ENCODE results near the gene PIMREG. TPM values are rescaled to one million over a fixed set of nuclear protein-coding genes. Genes with fewer than 3 reads are reported as not detected.

PIMREG gene
- total RNA-seq, 1 experiment from 2014 or later: not detected

GRCh38 chr17:6444571-6445335, 498 bp downstream of the PIMREG start:
- H3K9ac ChIP-seq (ENCODE audit: low read length): no peak overlapping the region
- H3K4me2 ChIP-seq (ENCODE audit: low read depth, low read length, poor library complexity, severe bottlenecking): no peak overlapping the region
- no peaks in the 10 kb centered on the region for H3K9me3 ChIP-seq (ENCODE audit: low read length)
- no peak overlapping the region for H3K4me3 ChIP-seq (ENCODE audit: low read length)
- no peaks in the 10 kb centered on the region for H3K4me1 ChIP-seq (ENCODE audit: low read length)
- H3K9me2 ChIP-seq (replicated peaks; ENCODE audit: insufficient read depth, low read length): no peaks in the 10 kb centered on the region
- H3K36me3 ChIP-seq (ENCODE audit: insufficient read depth, low read length): no peaks in the 10 kb centered on the region
- H2AFZ ChIP-seq (ENCODE audit: low read length): no peak overlapping the region
- peaks cover 16% of the 10 kb centered on the region for H4K20me1 ChIP-seq (ENCODE audit: insufficient read depth, low read depth, low read length)
- no peaks in the 10 kb centered on the region for H3K79me2 ChIP-seq (ENCODE audit: low read length)
- no peak for DNase-seq
- H3K27ac ChIP-seq (ENCODE audit: low read length): no peak overlapping the region
- H3K27me3 ChIP-seq (ENCODE audit: low read length): no peaks in the 10 kb centered on the region

DNA sequence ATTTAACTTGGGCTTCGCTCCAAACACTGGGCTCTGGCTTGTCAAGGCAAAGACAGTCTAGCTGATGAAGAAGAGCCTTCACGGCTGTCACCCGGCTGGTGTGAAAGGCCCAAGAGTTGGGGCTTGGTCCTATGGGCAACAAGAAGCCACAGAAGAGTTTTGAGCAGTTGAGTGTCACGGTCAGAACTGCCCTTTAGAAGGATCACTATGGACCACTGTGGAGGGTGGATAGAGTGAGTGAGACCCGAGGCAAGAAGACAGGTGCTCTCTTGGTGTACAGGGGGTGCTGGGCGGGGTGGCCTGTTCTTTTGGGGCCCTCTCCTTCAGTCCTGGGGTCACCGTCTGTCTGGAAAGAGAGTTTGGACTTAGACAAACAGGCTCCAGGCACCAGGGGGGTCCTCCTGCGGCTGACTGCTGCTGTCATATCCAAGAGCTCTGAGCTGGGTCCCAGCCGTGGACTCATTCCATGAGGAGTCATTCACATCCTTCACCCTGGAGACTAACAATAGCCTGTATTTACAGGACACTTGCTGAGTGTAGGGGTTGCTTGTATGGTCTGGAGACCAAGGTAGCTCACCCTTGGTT, 2.4 kb downstream of the PIMREG start:
- H2AFZ ChIP-seq (ENCODE audit: low read length): no peak overlapping the region
- H3K9me3 ChIP-seq (ENCODE audit: low read length): no peaks in the 10 kb centered on the region
- H3K4me2 ChIP-seq (ENCODE audit: low read depth, low read length, poor library complexity, severe bottlenecking): no peak overlapping the region
- H3K9me2 ChIP-seq (replicated peaks; ENCODE audit: insufficient read depth, low read length): no peaks in the 10 kb centered on the region
- H3K4me3 ChIP-seq (ENCODE audit: low read length): no peak overlapping the region
- DNase-seq: no peak
- peaks cover 32% of the 10 kb centered on the region for H4K20me1 ChIP-seq (ENCODE audit: insufficient read depth, low read depth, low read length)
- H3K79me2 ChIP-seq (ENCODE audit: low read length): no peaks in the 10 kb centered on the region
- H3K27me3 ChIP-seq (ENCODE audit: low read length): no peaks in the 10 kb centered on the region
- no peaks in the 10 kb centered on the region for H3K4me1 ChIP-seq (ENCODE audit: low read length)
- no peaks in the 10 kb centered on the region for H3K36me3 ChIP-seq (ENCODE audit: insufficient read depth, low read length)
- H3K9ac ChIP-seq (ENCODE audit: low read length): no peak overlapping the region
- H3K27ac ChIP-seq (ENCODE audit: low read length): no peak overlapping the region

GRCh38 chr17:6448473-6448872, 4.2 kb downstream of the PIMREG start:
- H2AFZ ChIP-seq (ENCODE audit: low read length): no peak overlapping the region
- H3K4me3 ChIP-seq (ENCODE audit: low read length): no peak overlapping the region
- no peaks in the 10 kb centered on the region for H3K79me2 ChIP-seq (ENCODE audit: low read length)
- no peaks in the 10 kb centered on the region for H3K36me3 ChIP-seq (ENCODE audit: insufficient read depth, low read length)
- no peaks in the 10 kb centered on the region for H3K4me1 ChIP-seq (ENCODE audit: low read length)
- peaks cover 35% of the 10 kb centered on the region for H4K20me1 ChIP-seq (ENCODE audit: insufficient read depth, low read depth, low read length)
- no peak overlapping the region for H3K4me2 ChIP-seq (ENCODE audit: low read depth, low read length, poor library complexity, severe bottlenecking)
- H3K27me3 ChIP-seq (ENCODE audit: low read length): no peaks in the 10 kb centered on the region
- no peaks in the 10 kb centered on the region for H3K9me3 ChIP-seq (ENCODE audit: low read length)
- H3K9ac ChIP-seq (ENCODE audit: low read length): no peak overlapping the region
- H3K27ac ChIP-seq (ENCODE audit: low read length): no peak overlapping the region
- no peak for DNase-seq
- H3K9me2 ChIP-seq (replicated peaks; ENCODE audit: insufficient read depth, low read length): no peaks in the 10 kb centered on the region

DNA sequence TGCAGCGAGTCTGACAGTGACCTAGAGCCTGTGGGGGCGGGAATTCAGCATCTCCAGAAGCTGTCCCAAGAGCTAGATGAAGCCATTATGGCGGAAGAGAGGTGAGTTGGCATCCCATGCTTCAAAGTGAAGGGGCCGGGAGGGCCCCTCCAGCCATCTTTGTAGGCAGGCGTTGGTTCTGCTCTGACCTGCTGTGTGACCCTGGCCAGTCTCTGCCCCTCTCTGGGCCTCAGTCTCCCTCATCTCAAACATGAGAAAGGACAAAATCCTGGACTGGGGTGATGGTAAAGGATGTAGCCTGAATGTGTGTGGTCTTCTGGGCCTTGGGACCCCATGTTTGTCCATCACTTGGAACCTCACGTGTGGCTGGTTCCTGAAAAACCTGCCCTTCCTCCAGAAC, 5.1 kb downstream of the PIMREG start:
- no peaks in the 10 kb centered on the region for H3K79me2 ChIP-seq (ENCODE audit: low read length)
- no peaks in the 10 kb centered on the region for H3K4me1 ChIP-seq (ENCODE audit: low read length)
- no peak overlapping the region for H2AFZ ChIP-seq (ENCODE audit: low read length)
- no peaks in the 10 kb centered on the region for H3K36me3 ChIP-seq (ENCODE audit: insufficient read depth, low read length)
- no peaks in the 10 kb centered on the region for H3K9me3 ChIP-seq (ENCODE audit: low read length)
- H3K27ac ChIP-seq (ENCODE audit: low read length): no peak overlapping the region
- H3K9me2 ChIP-seq (replicated peaks; ENCODE audit: insufficient read depth, low read length): no peaks in the 10 kb centered on the region
- no peak overlapping the region for H3K4me3 ChIP-seq (ENCODE audit: low read length)
- peaks cover 39% of the 10 kb centered on the region for H4K20me1 ChIP-seq (ENCODE audit: insufficient read depth, low read depth, low read length)
- H3K27me3 ChIP-seq (ENCODE audit: low read length): no peaks in the 10 kb centered on the region
- H3K9ac ChIP-seq (ENCODE audit: low read length): no peak overlapping the region
- DNase-seq: no peak
- H3K4me2 ChIP-seq (ENCODE audit: low read depth, low read length, poor library complexity, severe bottlenecking): no peak overlapping the region

DNA sequence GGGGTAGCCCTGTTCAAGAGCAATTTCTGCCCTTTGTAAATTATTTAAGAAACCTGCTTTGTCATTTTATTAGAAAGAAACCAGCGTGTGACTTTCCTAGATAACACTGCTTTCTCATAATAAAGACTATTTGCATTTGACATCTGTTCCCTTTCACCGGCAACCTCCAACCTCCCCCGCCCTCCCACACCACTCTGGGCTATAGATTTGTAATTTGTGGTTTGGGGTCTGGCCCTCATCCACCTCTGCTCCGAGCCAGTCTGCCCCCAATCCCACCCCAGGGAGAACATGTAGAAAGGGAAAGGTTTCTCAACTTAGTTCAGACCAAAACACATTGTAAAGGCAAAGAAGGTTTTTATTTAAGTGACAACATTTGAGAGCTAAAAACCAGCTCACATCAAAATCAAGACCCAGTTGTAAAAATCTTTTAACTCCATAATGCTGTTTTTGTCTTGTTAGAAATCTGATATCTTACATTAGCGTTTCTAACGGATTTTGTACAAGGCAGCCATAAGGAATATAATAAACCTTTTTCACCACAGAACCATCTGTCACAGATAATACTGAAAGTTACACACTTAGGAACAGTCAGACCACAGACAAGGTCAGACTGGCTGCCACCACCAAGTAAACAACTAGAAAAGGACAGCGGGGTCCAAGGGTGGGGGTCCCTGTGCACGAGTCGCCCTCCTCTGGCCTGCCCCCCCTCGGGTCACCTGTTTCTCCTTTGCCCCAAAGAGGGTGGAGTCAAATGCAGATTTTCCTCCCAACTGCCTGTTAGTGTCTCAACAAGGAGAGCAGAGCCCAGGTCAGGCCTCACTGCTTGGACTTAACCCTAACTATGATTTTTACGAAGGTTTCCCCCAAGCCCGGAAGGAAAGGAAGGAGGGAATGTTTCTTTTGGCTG, 6.9 kb downstream of the PIMREG start:
- no peak overlapping the region for H3K4me3 ChIP-seq (ENCODE audit: low read length)
- H2AFZ ChIP-seq (ENCODE audit: low read length): no peak overlapping the region
- H3K79me2 ChIP-seq (ENCODE audit: low read length): no peaks in the 10 kb centered on the region
- H3K36me3 ChIP-seq (ENCODE audit: insufficient read depth, low read length): no peaks in the 10 kb centered on the region
- H3K9me2 ChIP-seq (replicated peaks; ENCODE audit: insufficient read depth, low read length): no peaks in the 10 kb centered on the region
- H3K27me3 ChIP-seq (ENCODE audit: low read length): no peaks in the 10 kb centered on the region
- no peak overlapping the region for H3K27ac ChIP-seq (ENCODE audit: low read length)
- H4K20me1 ChIP-seq (ENCODE audit: insufficient read depth, low read depth, low read length): peaks cover 39% of the 10 kb centered on the region
- no peaks in the 10 kb centered on the region for H3K9me3 ChIP-seq (ENCODE audit: low read length)
- H3K4me2 ChIP-seq (ENCODE audit: low read depth, low read length, poor library complexity, severe bottlenecking): no peak overlapping the region
- peak; percentile 71 for DNase-seq
- H3K9ac ChIP-seq (ENCODE audit: low read length): no peak overlapping the region
- no peaks in the 10 kb centered on the region for H3K4me1 ChIP-seq (ENCODE audit: low read length)

DNA sequence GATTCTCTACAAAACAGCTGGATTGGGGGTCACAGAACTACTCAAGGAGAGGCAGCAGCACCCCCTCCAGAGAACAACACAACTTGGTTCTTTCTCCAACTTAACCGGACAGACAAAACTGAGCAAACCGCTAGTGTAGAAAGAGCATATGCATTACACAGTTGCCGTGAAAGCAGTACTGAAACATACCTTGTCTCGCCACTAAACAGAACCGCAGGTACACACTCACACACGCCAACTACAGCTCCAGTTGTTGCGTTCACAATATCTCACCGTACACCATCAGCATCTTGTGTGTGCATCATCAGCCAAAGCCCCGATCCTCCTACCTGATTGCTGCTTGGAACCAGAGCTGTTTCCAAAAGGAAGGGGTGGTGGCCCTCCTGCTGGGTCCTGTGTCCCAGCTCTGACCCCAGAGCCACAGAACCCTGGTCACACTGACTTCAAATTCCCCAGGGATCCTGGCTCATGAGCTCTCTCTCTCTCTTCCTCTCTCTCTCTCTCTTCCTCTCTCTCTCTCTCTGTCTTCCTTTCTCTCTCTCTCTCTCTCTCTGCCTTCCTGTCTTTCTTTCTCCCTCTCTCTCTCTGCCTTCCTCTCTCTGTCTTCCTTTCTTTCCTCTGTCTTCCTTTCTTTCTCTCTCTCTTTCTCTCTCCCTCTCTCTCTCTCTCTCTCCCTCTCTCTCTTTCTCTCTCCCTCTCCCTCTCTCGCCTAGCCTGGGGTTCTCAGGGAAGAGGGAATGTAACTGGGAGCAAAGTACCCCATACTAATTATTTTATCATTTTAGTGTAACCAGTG, 8.4 kb downstream of the PIMREG start:
- Histone ChIP-seq H3K27me3 (ENCODE audit: low read length) (no peaks in the 10 kb centered on the region), H3K79me2 (ENCODE audit: low read length) (no peaks in the 10 kb centered on the region), H3K4me3 (ENCODE audit: low read length) (no peak overlapping the region), H3K9ac (ENCODE audit: low read length) (no peak overlapping the region), H3K36me3 (ENCODE audit: insufficient read depth, low read length) (no peaks in the 10 kb centered on the region), H3K9me3 (ENCODE audit: low read length) (no peaks in the 10 kb centered on the region), H2AFZ (ENCODE audit: low read length) (no peak overlapping the region), H3K27ac (ENCODE audit: low read length) (no peak overlapping the region), H3K4me1 (ENCODE audit: low read length) (no peaks in the 10 kb centered on the region), H4K20me1 (ENCODE audit: insufficient read depth, low read depth, low read length) (peaks cover 35% of the 10 kb centered on the region), H3K9me2 (replicated peaks; ENCODE audit: insufficient read depth, low read length) (no peaks in the 10 kb centered on the region), H3K4me2 (ENCODE audit: low read depth, low read length, poor library complexity, severe bottlenecking) (no peak overlapping the region)
- no peak for DNase-seq

DNA sequence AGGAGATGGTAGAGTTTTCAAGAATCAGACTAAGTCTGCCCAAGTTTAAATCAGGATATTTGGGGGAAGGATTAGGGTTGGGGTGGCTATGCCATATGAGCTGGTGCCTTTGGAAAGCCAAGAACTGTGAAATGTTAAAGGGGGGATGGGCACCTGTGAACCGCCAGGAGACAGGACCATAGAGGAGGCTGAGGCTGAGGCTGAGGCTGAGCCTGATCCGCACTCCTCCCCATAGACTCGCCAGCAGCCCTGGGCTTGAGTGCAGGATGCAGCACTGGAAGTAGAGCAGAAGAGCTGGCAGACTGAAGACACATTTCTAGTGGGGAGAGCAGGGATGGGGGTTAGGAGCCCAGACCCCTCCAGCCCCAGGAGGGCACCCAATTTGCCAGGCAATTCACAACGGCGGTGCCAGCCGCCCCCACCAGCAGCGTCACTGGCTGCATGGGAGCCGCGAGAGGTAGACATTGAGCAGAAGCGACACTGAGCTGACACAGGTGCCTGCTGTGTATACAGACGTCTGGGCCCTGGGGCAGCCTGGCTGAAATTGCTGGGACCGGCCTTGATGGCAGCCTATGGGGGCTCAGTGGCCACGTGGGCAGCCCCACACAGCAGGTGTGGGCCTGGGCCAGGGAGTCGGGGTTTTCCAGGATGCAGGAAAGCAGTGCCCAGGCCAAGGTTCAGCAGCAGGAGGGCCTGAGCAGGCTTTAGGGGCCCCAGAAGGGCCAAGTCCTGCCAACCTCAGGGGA, 9.2 kb downstream of the PIMREG start:
- Histone ChIP-seq H3K4me3 (ENCODE audit: low read length) (no peak overlapping the region), H3K9me3 (ENCODE audit: low read length) (no peaks in the 10 kb centered on the region), H2AFZ (ENCODE audit: low read length) (no peak overlapping the region), H3K27ac (ENCODE audit: low read length) (no peak overlapping the region), H3K9me2 (replicated peaks; ENCODE audit: insufficient read depth, low read length) (no peaks in the 10 kb centered on the region), H3K36me3 (ENCODE audit: insufficient read depth, low read length) (no peaks in the 10 kb centered on the region), H3K9ac (ENCODE audit: low read length) (no peak overlapping the region), H3K4me1 (ENCODE audit: low read length) (no peaks in the 10 kb centered on the region), H3K79me2 (ENCODE audit: low read length) (no peaks in the 10 kb centered on the region), H3K4me2 (ENCODE audit: low read depth, low read length, poor library complexity, severe bottlenecking) (no peak overlapping the region), H3K27me3 (ENCODE audit: low read length) (no peaks in the 10 kb centered on the region), H4K20me1 (ENCODE audit: insufficient read depth, low read depth, low read length) (peaks cover 35% of the 10 kb centered on the region)
- DNase-seq: no peak

All from Karpas-422 (cell line).